Endothelial cell of umbilical vein (primary cell): ENCODE data around the gene GRXCR2. TPM values are rescaled to one million over a fixed set of nuclear protein-coding genes. Genes with fewer than 3 reads are reported as not detected.

ENCODE experiments used
- BruUV-seq: library from RNA; stranded (reverse); fragments of 400-500 nt; replicated peaks from 2 replicates; lab custom pipeline; 2021; lab: Mats Ljungman, UMichigan
- CTCF ChIA-PET: fragments of 300-600, 350-600 bp; sonication (Branson Sonifier 250); formaldehyde crosslinking; loops from one replicate; lab custom pipeline; 2021; ENCODE audit warnings: antibody characterized with exemption, inconsistent platforms; lab: Charles Lee
- POLR2A ChIA-PET: fragments of 300-600, 350-600 bp; sonication (Branson Sonifier 250); formaldehyde crosslinking; loops from one replicate; lab custom pipeline; 2021; ENCODE audit warnings: antibody characterized with exemption, inconsistent platforms; lab: Charles Lee
- DNase-seq: peaks from one replicate; pipeline ENCODE4 v3.0.0-alpha.2; 2011; ENCODE audit warnings: low read depth, low spot score
- FAIRE-seq: peaks from 2 replicates; lab custom pipeline; 2011; peaks lifted over from hg19 to GRCh38; lab: Jason Lieb, UNC
- H2AFZ ChIP-seq: 2 replicates; pipeline ENCODE4 v1.6.0; 2012; ENCODE audit warnings: low read depth, low read length, control low read depth, inconsistent platforms
- H3K27ac ChIP-seq: 2 replicates; pipeline ENCODE4 v1.5.1; 2011; ENCODE audit warnings: low read depth, mild to moderate bottlenecking, control low read depth, low read length, moderate library complexity; ENCODE audit not compliant: insufficient read depth
- H3K27me3 ChIP-seq, 2 experiments: 2 replicates each; pipeline versions ENCODE4 v1.6.0 to v1.6.1; 2011; ENCODE audit warnings: low read length in 2 of 2, mixed read lengths in 1 of 2; ENCODE audit not compliant: control insufficient read depth in 2 of 2, insufficient read depth in 2 of 2
- H3K36me3 ChIP-seq, 2 experiments: 2 replicates in 1 of 2; 3 replicates in 1 of 2; pipeline ENCODE4 v1.5.1; 2011; ENCODE audit warnings: low read length in 2 of 2, mild to moderate bottlenecking in 1 of 2, moderate library complexity in 1 of 2; ENCODE audit not compliant: control insufficient read depth in 2 of 2, insufficient read depth in 2 of 2; ENCODE audit errors: extremely low read depth in 1 of 2
- H3K4me1 ChIP-seq: 3 replicates; pipeline ENCODE4 v1.5.1; 2011; ENCODE audit warnings: mild to moderate bottlenecking, low read length; ENCODE audit not compliant: control insufficient read depth, insufficient read depth; ENCODE audit errors: extremely low read depth
- H3K4me2 ChIP-seq: 2 replicates; pipeline ENCODE4 v1.6.1; 2011; ENCODE audit warnings: low read length, control low read depth, mixed read lengths; ENCODE audit not compliant: insufficient read depth
- H3K4me3 ChIP-seq, 3 experiments: fragments of 200-600 bp in 1 of 3; sonication (generic), shearing (Covaris generic) in 1 of 3; replicated peaks in 1 of 3; 2 replicates each; pipeline ENCODE4 v1.5.1; 2011 to 2016; ENCODE audit warnings: control low read depth in 3 of 3, low read length in 3 of 3, mild to moderate bottlenecking in 2 of 3, inconsistent platforms in 1 of 3, low read depth in 1 of 3, moderate library complexity in 1 of 3; ENCODE audit not compliant: insufficient read depth in 1 of 3
- H3K79me2 ChIP-seq: 2 replicates; pipeline ENCODE4 v1.6.0; 2012; ENCODE audit warnings: low read length, inconsistent platforms; ENCODE audit not compliant: control insufficient read depth, insufficient read depth
- H3K9ac ChIP-seq: replicated peaks from 2 replicates; pipeline ENCODE3; 2011; ENCODE audit warnings: low read length, control low read depth; ENCODE audit not compliant: insufficient read depth; ENCODE audit errors: extremely low read depth
- H3K9me1 ChIP-seq: replicated peaks from 3 replicates; pipeline ENCODE4 v1.6.0; 2011; ENCODE audit warnings: mild to moderate bottlenecking, low read length; ENCODE audit not compliant: control insufficient read depth, insufficient read depth; ENCODE audit errors: extremely low read depth
- H3K9me3 ChIP-seq: replicated peaks from 2 replicates; pipeline ENCODE4 v1.5.1; 2012; ENCODE audit warnings: low read length, inconsistent platforms; ENCODE audit not compliant: control insufficient read depth, insufficient read depth
- H4K20me1 ChIP-seq: replicated peaks from 2 replicates; pipeline ENCODE3; 2011; ENCODE audit warnings: mild to moderate bottlenecking, low read length; ENCODE audit not compliant: control insufficient read depth, insufficient read depth; ENCODE audit errors: extremely low read depth
- JUN ChIP-seq: IDR thresholded peaks from 2 replicates; pipeline ENCODE4 v1.6.1; 2011; ENCODE audit warnings: borderline replicate concordance, low read depth; ENCODE audit not compliant: insufficient read length, insufficient read depth
- dilution Hi-C: fragments of 300-500 bp; cut with MboI; formaldehyde crosslinking; loops from one replicate; pipeline ENCODE4 v1.15.0; 2019; ENCODE audit warnings: low sequenced_read_pairs; ENCODE audit not compliant: extremely low pct_ligation_motif_present
- intact Hi-C: fragments of 100-400 bp; cut with micrococcal nuclease; formaldehyde crosslinking; loops from one replicate; pipeline ENCODE4 v1.10.0; 2022
- polyA plus RNA-seq, 4 experiments: library from polyadenylated mRNA; depleted of rRNA in 3 of 4; stranded (reverse) in 3 of 4; unstranded in 1 of 4; fragments of >200 nt; gene quantifications; 2 replicates each; pipeline versions ENCODE4 v1.2.1 to v1.2.3, GENCODE V29; 2011 to 2012; ENCODE audit warnings: missing spikeins in 1 of 4
- total RNA-seq: library from RNA; stranded (reverse); gene quantifications from 2 replicates; pipeline ENCODE4 v1.2.3, GENCODE V29; 2021
- TF ChIP-seq, protein P1 (sequence below), 2 donors: IDR thresholded peaks; 1 replicate in 1 of 2; 2 replicates in 1 of 2; pipeline ENCODE4 v1.5.1; 2011; ENCODE audit warnings: low read length in 2 of 2, mild to moderate bottlenecking in 2 of 2, moderate library complexity in 2 of 2, control low read depth in 1 of 2, inconsistent platforms in 1 of 2, low read depth in 1 of 2; ENCODE audit not compliant: insufficient read depth in 1 of 2; ENCODE audit errors: extremely low read depth in 1 of 2

Gene GRXCR2
- total and polyA plus RNA-seq, 2 donors (not counting 3 experiments of a cell fraction or from before 2014, with no cell fraction given) = not detected

DNA sequence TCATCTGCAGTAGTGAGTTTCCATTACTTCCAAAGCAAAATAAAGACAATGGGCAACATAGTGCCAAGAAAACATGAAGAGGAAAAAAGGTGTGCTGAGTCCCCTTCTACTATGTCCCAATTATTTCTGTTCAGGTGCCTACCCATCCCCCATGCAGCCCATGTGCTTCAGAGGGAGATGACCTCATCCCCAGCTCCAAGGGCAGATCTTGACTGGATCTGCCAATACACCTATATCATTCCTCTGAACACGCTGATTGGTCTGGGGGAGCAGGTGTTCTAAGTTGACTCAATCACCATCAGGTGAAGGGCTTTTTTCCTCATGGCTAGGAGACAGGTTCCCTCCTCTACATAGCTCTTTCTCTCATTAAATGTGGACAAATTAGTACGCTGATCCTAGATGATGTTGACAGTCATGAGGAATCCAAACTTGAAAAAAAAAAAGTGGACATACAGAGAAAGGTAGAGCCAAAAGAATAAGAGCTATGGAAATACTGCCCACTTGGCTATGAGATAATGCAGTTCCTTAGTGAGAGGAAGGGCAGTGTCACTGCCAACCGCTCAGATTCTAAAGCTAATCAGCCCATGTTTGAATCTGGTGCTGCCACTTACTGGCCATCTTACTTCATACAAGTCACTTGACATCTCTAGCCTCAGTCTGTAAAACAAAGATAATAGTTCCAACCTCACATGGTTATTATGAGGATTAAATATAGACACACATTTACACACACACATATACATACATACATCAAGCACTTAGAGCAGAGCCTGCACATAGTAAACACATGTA, 60.8 kb downstream of the GRXCR2 start:
- FAIRE-seq (no peak), DNase-seq (peak; percentile 69)
- dilution Hi-C loops = no loop called here

More for the DNA sequence above, 60.8 kb downstream of the GRXCR2 start:
- H3K27me3 ChIP-seq = no peaks in the 10 kb centered on the region
- no peak for TF ChIP-seq JUN
- TF ChIP-seq, protein P1, sequence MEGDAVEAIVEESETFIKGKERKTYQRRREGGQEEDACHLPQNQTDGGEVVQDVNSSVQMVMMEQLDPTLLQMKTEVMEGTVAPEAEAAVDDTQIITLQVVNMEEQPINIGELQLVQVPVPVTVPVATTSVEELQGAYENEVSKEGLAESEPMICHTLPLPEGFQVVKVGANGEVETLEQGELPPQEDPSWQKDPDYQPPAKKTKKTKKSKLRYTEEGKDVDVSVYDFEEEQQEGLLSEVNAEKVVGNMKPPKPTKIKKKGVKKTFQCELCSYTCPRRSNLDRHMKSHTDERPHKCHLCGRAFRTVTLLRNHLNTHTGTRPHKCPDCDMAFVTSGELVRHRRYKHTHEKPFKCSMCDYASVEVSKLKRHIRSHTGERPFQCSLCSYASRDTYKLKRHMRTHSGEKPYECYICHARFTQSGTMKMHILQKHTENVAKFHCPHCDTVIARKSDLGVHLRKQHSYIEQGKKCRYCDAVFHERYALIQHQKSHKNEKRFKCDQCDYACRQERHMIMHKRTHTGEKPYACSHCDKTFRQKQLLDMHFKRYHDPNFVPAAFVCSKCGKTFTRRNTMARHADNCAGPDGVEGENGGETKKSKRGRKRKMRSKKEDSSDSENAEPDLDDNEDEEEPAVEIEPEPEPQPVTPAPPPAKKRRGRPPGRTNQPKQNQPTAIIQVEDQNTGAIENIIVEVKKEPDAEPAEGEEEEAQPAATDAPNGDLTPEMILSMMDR (IDR thresholded peaks at IDR 0.05; ENCODE audit: extremely low read depth in 1 of 2, insufficient read depth in 1 of 2, low read depth in 1 of 2, low read length in 2 of 2) = peak; percentile 27 to 43
- POLR2A ChIA-PET = interaction anchor here (0.7 kb wide), 1 partner anchor 1584 kb away, joined by 4 read pairs; no protein-coding TSS in a partner anchor
- intact Hi-C loops = loop anchor here (1.0 kb wide), 3 partner anchors 111 to 131 kb away; no protein-coding TSS in a partner anchor
- H3K27ac ChIP-seq = no peak overlapping the region
- H2AFZ ChIP-seq = no peak overlapping the region
- H3K9ac ChIP-seq = no peak overlapping the region
- no peaks in the 10 kb centered on the region for H3K9me3 ChIP-seq
- no peaks in the 10 kb centered on the region for H4K20me1 ChIP-seq
- no peak overlapping the region for H3K4me2 ChIP-seq
- H3K4me1 ChIP-seq = no peaks in the 10 kb centered on the region
- no peaks in the 10 kb centered on the region for H3K9me1 ChIP-seq
- H3K4me3 ChIP-seq = no peak overlapping the region
- BruUV-seq = no TSS peak
- H3K36me3 ChIP-seq = no peaks in the 10 kb centered on the region
- CTCF ChIA-PET = interaction anchor here (0.5 to 3.2 kb wide), 38 partner anchors 8 to 1607 kb away, joined by 3 to 93 read pairs (median 6); partner anchors contain the start of gene PRELID2
- no peaks in the 10 kb centered on the region for H3K79me2 ChIP-seq

Other genes with a start within 250 kb of the GRXCR2 start
- 14.9 and 16.4 TPM in 2 replicates for gene PRELID2, start 37.7 kb downstream of the GRXCR2 start, total RNA-seq
- gene PRELID2, start 37.7 kb downstream of the GRXCR2 start, polyA plus RNA-seq = 3.2 and 3.5 TPM in 2 replicates
- gene SH3RF2, start 63.6 kb upstream of the GRXCR2 start, total RNA-seq = 0.84 and 0.90 TPM in 2 replicates
- 0.21 and 0.54 TPM in 2 replicates for gene SH3RF2, start 63.6 kb upstream of the GRXCR2 start, polyA plus RNA-seq
- 0.80 and 1.1 TPM in 2 replicates for gene PLAC8L1, start 232.6 kb upstream of the GRXCR2 start, total RNA-seq
- gene PLAC8L1, start 232.6 kb upstream of the GRXCR2 start, polyA plus RNA-seq = 0.80 and 0.99 TPM in 2 replicates